HL-60 (cell line): ENCODE data around the gene PTCD1.

Experiments used
- CTCF ChIP-seq: IDR thresholded peaks from one replicate; pipeline ENCODE4 v1.5.1; 2011; ENCODE audit warnings: low read length, control low read depth, inconsistent platforms; ENCODE audit not compliant: insufficient read depth
- POLR2AphosphoS5 ChIP-seq: IDR thresholded peaks from 2 replicates; pipeline ENCODE4 v1.6.1; 2012; ENCODE audit warnings: low read depth
- SPI1 ChIP-seq: IDR thresholded peaks from 2 replicates; pipeline ENCODE4 v1.6.1; 2012; ENCODE audit warnings: low read depth, mild to moderate bottlenecking, borderline replicate concordance
- TF ChIP-seq, protein P1 (sequence below): IDR thresholded peaks from 2 replicates; pipeline ENCODE4 v1.6.1; 2012; ENCODE audit warnings: low read depth; ENCODE audit not compliant: insufficient replicate concordance

DNA sequence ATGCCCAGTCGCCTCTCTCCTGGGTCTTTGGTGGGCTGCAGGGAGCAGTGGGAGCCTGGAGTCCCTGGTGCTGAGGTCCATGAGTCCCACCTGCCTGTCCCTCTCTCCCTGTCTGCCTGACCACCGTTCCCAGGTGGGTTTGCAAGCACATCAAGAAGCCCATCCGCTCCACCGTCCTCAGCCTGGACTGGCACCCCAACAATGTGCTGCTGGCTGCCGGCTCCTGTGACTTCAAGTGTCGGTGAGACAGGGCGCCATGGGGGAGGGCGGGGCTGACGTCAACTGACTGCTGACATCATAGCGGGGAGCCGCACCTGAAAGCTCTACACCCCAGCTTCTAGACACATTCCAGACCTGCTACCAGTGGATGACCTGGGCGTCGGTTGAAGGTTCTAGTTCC is 48.8 kb downstream of the PTCD1 start:
- no peak for TF ChIP-seq CTCF
- 0 out of 2 replicates have a peak, but pooled peaks have one; percentile 21 for TF ChIP-seq POLR2AphosphoS5
- no peak for TF ChIP-seq SPI1
- TF ChIP-seq, protein P1, sequence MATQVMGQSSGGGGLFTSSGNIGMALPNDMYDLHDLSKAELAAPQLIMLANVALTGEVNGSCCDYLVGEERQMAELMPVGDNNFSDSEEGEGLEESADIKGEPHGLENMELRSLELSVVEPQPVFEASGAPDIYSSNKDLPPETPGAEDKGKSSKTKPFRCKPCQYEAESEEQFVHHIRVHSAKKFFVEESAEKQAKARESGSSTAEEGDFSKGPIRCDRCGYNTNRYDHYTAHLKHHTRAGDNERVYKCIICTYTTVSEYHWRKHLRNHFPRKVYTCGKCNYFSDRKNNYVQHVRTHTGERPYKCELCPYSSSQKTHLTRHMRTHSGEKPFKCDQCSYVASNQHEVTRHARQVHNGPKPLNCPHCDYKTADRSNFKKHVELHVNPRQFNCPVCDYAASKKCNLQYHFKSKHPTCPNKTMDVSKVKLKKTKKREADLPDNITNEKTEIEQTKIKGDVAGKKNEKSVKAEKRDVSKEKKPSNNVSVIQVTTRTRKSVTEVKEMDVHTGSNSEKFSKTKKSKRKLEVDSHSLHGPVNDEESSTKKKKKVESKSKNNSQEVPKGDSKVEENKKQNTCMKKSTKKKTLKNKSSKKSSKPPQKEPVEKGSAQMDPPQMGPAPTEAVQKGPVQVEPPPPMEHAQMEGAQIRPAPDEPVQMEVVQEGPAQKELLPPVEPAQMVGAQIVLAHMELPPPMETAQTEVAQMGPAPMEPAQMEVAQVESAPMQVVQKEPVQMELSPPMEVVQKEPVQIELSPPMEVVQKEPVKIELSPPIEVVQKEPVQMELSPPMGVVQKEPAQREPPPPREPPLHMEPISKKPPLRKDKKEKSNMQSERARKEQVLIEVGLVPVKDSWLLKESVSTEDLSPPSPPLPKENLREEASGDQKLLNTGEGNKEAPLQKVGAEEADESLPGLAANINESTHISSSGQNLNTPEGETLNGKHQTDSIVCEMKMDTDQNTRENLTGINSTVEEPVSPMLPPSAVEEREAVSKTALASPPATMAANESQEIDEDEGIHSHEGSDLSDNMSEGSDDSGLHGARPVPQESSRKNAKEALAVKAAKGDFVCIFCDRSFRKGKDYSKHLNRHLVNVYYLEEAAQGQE: no peak
